ENCODE data around the gene DPH5. TPM values are rescaled to one million over a fixed set of nuclear protein-coding genes. Genes with fewer than 3 reads are reported as not detected.
"Not testable (repeated sequence)": the region's sequence is repeated elsewhere in the genome, so short reads cannot be mapped to it uniquely, and the experiment has no call there.

Gene DPH5
- total RNA-seq, 2 donors from 2014 or later, result 28.6 to 28.7 TPM

DNA sequence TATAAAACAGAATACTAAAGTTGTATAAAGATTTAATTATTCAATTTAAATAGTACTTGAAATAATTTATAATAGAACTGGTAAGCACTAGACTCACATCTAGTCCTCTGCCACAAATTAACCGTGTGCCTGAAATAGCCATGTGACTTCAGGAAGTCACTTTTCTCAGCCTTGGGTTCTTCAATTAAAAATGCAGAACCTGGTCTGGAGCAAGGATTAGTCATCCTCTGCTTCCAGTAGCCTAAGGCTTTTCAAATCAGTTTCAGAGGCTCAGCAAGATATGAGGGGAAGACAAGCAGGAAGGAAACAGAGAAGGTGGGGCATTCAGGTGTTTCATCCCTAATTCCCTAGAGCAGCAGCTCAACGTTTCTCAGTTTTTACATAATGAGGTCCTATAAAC, 23.0 kb downstream of the DPH5 start:
- peak in 1 of 2 donors; percentile 40 for ATAC-seq
- intact Hi-C loops (cut with DNase I), result no loop called here
- no peak for DNase-seq

DNA sequence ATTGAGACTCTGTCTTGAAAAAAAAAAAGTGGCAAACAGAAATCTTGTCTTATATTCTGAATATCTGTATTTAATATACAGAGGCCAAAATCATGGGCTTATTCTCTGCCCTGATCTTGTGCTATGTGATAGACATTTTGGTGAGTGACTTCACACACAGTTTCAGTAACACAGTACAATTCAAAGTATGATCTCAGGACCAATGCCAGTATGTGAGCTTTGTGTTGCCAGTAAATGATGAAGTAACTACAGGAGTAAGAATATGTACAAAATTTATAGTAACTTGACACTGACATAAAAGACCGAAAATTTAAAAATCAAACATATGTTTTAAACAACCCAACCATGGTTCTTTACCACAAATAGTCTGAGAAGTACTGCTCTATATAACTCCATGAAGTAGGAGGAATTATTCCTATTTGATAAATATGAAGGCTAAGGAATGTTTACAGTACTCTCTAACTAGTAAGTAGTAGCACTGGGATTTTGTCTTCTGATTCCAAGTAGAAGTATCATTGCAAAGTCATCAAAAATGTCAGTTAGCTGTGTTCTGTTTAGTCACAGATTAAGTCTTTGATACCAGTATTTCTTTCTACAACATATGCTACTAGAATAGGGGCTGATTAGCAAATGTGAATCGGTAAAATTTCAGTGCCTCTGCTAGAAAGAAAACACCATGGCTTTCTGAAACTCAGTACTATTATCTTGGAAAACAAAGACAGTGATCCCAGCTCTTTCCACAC, 25.3 kb downstream of the DPH5 start:
- ATAC-seq (no peak), DNase-seq (no peak)
- intact Hi-C loops (cut with DNase I), result no loop called here

DNA sequence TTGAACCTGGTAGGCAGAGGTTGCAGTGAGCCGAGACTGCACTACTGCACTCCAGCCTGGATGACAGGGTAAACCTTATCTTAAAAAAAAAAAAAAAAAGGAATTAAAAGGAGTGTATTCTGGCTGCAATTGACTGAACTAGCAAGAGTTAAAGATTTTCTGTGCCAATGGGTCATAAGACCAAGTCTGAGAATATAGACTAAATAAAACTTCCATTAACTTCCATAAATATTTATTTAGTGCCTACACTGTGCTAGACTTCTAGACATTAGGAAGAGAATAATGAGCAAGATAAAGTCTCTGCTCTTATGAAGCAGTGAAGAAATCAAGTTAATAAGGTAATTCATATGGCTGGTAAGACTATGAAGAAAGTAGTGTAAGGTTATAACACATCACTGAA, 27.2 kb downstream of the DPH5 start:
- intact Hi-C loops (cut with DNase I), result no loop called here
- ATAC-seq (no peak), DNase-seq (no peak)

DNA sequence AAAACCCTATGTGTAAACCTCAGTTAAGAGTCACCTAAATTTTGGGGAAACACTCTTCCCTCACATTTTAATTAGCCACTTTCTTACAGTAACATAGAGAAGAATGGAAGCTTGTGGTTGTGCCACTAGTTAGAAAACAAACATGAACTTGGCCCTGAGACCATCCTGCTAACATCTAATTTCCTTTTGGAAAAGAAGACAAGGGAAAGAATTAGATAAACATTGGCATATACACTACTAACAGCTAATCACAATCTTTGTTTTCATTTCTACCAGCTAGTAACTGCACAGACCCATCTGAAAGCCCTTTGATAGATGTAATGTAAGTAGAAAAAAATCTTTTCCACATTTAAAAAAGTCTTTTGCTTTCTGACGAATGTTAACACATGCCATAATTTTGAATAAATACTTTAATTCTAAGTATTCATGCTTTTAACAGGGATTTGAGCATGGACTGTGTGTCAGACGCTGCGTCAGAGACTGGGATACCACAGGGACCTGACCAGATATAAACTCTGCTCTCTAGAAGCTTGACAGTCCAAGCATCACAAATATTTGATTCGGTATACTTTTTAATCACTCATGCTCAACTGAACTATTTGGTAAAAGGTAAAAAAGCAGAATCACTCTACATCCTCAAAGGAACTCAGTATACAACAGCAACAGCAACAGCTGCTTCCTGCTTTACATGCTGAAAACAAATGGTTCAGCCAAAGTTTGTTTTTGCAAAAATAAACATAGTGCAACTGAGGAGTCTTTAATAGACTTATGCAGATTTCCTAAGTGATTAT, 30.2 kb downstream of the DPH5 start:
- DNase-seq (no peak), ATAC-seq (peak; percentile 27 to 50)
- intact Hi-C loops (cut with DNase I), result no loop called here

DNA sequence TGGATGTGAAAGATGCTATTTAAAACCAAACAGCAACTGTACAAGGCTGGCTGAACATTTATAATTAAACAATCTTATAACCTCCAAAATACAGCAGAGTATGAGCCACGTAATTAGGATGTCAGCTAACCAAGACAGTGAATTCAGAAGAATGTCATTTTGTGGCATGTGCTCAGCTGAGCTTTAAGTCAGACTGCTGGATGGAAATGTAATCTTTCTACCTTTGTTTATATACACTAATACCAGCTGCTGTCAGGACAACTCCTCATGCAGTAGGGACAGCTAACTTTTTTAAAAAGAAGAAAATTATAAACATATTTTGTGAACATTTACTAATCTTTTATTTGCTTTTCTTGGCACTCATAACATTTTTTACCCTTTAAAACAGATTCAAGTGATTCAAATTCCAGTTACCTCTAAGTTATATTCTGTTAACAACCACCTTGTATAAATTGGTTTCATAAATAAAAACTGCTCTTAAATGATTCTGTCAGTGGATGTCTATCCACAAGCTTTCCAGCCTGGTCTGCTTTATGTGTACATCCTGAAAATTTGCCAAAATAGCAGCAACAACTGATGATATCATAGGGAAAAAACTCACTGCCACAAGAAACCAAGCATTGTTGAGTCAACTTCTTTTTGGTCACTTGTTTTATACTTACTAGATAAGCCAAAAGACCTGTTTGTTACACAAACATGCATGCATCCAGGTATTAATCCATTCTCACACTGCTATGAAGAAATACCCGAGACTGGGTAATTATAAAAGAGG, 36.1 kb downstream of the DPH5 start:
- DNase-seq (no peak), ATAC-seq (no peak)
- intact Hi-C loops (cut with DNase I), result no loop called here

DNA sequence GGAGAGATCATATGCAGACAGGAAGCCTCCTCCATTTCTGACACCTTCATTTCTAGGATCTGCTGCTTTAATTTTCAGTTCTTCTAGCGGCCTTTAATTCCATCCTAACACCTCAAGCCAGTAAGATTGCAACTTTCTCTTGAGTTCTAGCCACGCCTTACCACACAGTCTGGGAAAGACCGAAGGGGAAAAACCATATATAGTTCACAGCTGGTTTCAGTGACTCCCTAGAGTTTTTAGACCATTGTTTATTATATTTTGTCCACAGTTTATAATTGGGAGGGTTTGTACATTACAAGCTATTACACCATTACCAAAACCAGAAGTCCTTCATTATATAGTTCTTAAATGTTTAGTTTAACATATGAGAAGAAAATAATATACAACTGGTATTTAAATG, 37.5 kb downstream of the DPH5 start:
- intact Hi-C loops (cut with DNase I), result no loop called here
- DNase-seq, result no peak
- no peak for ATAC-seq

DNA sequence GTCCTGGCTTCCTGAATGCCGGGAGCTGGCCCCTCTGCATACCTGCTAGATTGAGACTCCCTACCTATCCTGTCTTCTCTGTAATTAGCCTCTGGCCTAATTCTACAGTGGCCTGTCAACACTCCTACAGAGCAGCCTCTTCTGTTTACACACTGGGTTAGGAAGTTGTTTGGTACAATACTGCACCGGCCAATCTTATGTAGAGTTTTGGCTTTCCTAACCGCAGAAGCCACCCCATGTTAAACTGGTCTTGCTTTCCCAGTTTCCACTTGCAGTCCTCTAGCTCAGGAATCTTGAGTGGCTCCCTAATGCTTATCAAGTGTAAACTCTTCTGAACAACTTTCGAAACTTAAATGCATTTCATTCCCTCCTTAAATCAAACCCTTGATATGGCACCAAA, 42.8 kb downstream of the DPH5 start:
- intact Hi-C loops (cut with DNase I), result no loop called here
- peak in 1 of 2 donors; percentile 30 for ATAC-seq
- DNase-seq, result no peak

DNA sequence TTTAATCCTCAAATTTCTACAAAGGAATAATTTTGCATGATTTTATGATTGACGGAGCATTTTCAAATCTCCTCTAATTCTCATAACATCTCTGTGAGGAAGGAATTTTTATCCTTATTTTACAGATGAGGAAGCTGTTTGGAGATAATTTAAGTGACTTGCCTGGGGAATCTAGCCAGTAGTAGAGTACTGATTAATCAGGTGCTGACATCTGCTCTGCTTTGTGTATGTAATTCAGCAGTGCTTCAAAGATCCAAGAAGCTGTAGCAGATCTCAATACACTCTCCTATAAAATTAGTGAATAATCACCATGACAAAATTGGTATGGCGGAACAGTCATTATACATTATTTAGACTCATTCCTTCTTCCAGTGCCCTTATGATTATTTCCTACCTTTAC, 46.0 kb downstream of the DPH5 start:
- ATAC-seq (no peak), DNase-seq (no peak)
- intact Hi-C loops (cut with DNase I), result no loop called here

DNA sequence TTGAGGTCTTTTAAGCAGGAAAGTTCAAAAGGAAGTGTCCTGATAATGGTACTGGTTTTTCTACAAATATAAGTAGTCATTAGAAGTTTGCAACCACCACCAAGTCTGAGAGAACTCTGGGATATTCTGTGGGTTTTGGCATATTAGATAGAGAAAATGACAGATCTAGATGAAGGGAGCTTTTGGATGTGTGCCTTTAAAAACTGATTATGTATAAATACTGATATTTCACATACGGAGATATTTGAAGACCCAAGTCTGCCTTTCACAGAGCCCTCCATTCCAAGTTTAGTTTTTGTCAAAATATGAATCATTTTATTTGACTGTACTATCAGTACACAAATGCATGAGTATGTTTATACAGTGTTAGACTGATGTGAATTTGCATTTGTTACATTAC, 48.6 kb downstream of the DPH5 start:
- no peak for DNase-seq
- no peak for ATAC-seq
- intact Hi-C loops (cut with DNase I), result no loop called here

DNA sequence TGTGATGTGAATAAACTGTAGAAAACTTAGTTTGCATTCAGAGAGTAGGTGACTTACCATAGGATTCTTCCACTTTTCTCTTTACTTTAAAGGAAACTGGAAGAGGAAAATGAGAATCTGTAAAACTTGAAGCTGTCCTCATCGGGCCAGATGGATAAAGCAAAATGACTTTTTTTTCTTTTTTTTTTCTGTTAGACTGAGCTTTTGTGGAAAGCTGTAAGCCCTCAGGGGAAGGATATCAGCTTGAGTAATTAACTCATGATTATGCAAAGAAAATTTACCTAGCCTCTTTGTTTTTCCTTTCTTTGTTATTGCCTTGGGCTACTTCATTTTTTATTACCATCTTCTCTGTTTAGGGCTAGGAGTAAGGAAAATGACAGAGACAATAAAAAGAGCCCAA, 53.4 kb downstream of the DPH5 start:
- no peak for ATAC-seq

DNA sequence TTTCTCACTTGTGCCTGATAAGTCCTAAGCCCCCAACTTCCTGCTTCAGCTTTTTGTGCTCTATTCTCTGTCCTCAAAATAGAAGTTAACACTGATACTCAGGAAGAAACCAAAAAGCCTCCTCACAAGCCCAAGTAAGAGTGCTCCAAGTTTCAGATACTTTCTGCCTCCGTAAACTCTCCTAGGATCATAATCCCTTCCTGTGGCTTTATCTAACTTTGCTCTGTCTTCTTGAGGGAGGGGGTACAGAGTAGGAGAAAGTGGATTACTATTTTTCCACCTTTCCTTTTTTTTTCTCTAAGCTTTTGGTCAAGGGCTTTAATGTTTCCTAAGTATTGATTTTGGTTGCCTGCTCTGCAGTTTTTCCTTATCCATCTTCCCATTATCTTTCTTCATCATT, 54.6 kb downstream of the DPH5 start:
- intact Hi-C loops (cut with DNase I), result no loop called here
- DNase-seq (no peak), ATAC-seq (no peak)

More for the DNA sequence above, 53.4 kb downstream of the DPH5 start:
- DNase-seq, result no peak
- intact Hi-C loops (cut with DNase I), result no loop called here

DNA sequence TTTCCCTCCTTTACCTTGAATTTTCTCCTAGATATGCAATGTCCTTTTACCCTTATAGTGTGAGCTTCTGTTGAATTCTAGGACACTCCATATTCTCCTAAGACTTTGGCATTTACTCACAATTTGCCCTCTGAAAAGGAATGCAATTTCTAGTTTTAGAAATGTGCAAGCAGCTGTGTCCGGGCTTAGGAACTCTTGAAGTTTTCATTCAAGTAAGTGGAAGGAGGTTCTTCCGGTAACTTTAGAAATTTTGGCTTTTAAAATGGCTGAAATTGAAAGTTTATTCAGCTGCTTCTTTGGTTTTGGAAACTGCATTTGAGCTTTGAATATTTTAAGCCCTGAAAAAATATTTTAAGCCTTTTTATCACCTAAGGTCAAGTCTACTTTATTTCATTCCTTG, 56.3 kb downstream of the DPH5 start:
- no peak for DNase-seq
- ATAC-seq, result no peak
- intact Hi-C loops (cut with DNase I), result no loop called here

DNA sequence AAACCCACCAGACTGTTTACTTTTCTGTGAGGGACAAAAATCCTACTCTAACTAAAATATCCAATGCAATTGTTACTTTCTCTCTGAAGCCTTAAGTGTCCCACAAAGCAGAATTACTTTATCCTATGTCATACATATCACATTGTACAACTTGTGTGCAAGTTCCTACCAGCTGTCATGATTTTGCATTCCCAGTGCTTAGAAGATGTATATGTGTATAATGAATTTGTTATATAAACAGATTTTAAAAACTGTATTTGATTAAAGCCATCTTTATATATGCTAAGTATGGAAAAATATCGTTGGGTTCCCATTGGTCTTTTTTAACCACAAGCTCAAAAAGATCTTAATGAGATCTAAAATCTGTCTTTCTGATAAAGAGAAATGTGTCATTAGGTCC, 57.0 kb downstream of the DPH5 start:
- DNase-seq (no peak), ATAC-seq (no peak)
- intact Hi-C loops (cut with DNase I), result no loop called here

DNA sequence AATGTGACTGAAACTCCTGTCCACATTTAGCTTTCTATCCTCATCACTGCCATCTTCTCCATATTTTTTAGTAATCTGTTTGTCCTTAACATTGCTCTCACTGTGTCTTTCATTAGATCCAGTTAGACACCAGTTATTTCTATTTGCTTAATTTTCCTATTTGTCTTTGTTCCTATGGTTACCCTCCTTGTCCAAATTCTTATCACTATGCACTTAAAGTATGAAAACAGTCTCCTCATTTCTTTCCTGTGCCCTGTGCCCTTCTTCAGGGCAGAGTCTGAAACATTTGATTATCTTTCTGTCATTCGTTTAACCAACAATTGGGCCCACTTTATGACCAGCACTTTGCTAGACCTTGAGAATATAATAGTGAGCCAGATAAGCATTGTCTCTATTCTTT, 65.5 kb downstream of the DPH5 start:
- ATAC-seq (no peak), DNase-seq (no peak)
- intact Hi-C loops (cut with DNase I), result no loop called here

DNA sequence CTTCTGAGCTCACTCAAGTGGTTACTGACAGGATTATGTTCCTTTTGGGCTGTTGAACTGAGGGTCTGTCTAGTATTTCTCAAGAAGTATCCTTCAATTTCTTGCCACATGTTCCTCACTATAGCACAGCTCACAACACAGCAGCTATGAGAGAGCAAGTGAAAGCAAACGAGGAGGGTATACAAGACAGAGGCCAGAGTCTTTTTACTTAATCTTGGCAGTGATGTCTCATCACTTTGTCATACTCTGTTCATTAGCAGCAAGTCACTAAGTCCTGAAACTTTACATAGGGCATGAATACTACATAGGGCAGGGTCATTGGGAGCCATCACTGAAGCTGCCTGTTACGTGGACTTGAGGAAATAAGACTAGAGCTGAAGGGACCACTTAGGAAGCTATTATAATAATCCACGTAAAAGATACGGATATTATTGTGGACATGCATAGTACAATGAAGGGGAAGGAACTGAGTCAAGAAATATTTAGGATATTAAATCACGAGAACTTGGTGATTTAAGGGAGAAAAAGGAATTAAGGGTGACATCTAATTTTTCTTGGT, 66.0 kb downstream of the DPH5 start:
- intact Hi-C loops (cut with DNase I), result no loop called here
- no peak for ATAC-seq

DNA sequence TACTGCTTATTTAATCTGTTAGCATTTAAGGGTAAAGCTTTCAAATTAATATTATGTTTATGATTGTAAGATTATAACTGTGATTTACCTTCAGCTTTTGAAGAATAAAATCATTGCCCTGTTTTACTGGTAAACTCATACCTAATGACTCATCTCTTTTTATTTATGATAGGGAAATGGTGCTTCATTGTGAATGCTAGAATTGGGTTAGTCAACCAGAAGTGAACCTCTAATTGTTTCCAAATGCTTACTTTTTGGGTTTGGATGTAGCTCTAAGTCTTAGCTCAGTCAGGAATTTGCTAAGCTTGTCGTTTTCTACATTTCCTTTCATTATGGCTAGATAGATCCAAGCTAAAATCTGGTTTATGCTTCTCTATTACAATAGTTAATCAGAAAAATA, 70.3 kb downstream of the DPH5 start:
- intact Hi-C loops (cut with DNase I), result no loop called here
- ATAC-seq, result peak in 1 of 2 donors; percentile 15
- no peak for DNase-seq

More for the DNA sequence above, 66.0 kb downstream of the DPH5 start:
- DNase-seq, result no peak

DNA sequence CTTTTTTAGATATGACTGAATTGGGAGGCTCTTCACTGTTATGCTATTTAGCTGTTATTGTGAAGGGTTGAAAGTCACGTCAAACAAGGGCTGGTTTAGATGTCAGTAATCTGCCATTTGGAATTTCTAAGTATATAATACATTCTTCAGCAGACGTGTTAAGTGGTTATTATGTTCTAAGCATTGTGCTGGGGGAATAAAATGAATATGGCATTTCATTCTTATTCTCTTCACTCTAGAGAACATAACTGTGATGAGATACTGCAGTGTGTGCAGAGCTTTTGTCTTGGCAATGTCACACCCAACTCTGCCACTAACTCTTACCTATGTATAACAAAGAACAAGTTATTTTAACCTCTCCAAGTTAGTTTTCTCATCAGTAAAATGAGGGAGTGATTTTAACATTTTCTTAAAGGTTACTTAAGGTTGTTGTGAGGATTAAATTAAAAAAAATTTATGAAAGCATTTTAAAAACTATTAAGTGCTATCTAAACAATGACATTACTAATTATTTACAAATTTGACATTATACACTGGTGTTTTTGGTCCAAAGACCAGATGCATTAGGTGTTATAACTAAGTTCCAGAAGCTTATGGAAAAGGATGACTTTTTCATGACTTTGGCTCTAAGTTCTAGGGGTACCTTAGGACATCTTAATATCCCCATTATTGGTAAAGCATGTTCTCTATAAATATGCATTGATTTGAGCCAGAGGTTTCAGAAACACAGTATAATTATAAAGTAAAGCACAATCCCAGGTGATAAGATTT, 71.4 kb downstream of the DPH5 start:
- DNase-seq (no peak), ATAC-seq (no peak)
- intact Hi-C loops (cut with DNase I), result no loop called here

DNA sequence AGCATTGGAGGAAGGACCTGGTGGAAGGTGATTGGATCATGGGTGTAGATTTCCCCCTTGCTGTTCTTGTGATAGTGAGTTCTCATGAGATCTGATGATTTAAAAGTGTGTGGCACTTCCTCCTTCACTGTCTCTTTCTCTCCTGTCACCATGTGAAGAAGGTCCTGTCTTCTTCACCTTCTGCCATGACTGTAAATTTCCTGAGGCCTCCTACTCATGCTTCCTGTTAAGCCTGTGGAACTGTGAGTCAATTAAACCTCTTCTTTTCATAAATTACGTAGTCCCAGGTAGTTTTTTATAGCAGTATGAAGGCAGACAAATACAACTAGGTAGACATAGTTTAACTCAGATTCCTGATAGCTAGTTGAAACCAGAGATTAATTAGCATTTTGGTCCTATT, 72.6 kb downstream of the DPH5 start:
- intact Hi-C loops (cut with DNase I); ATAC-seq; DNase-seq: not testable (repeated sequence)

DNA sequence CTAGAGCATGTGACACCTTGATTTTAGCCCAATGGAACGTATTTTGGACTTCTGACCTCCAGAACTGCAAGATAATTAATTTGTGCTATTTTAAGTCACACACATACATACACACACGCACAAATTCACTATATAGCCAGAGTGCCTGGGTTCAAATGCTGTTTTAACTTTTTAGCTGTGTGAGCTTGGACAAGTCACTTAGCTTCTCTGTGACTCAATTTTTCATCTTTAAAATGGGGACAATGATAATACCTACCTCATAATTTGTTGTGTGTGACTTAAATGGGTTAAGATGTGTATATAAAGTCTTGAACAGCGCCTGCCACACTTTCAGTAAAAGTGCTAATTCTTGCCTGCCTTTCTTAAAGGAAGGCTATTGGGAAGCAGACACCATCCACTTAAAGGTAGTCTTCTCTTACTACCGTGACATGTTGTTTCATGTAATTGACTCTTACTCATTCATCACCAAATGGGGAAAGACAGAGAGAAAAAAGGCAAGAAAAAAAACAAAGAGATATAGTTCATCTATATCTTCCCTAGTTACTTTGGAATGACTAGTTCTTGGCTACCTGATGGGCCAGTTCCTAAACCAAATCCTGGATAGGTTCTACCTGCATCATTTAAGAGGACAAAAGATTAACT, 73.4 kb downstream of the DPH5 start:
- DNase-seq (no peak), ATAC-seq (no peak)
- intact Hi-C loops (cut with DNase I), result no loop called here
